GM12875 (cell line): ENCODE results near the gene PMM1.

Experiments used
- H3K4me3 ChIP-seq: one replicate; pipeline ENCODE4 v1.5.1; 2011; ENCODE audit warnings: low read depth, low read length, control low read depth
- TF ChIP-seq, protein P1 (sequence below): IDR thresholded peaks from 2 replicates; pipeline ENCODE4 v1.5.1; 2011; ENCODE audit warnings: low read depth, mild to moderate bottlenecking, control low read depth, inconsistent platforms, low read length, moderate library complexity, borderline replicate concordance; ENCODE audit not compliant: insufficient read depth

The PMM1 gene

DNA sequence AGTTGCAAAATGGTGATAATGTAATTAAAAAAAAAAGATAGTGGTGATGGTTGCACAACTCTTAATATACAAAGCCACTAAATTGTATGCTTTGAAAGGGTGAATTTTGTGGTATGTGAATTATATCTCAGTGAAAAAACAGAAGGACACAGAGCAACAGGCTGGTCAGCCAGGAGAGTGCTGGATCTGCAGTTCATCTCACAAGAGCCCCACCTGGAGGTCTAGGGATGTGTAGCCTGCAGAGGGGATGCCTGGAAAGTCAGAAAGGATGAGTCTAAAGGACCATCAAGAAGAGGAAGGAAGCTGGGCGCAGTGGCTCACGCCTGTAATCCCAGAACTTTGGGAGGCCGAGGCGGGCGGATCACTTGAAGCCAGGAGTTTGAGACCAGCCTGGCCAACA is 54.4 kb downstream of the PMM1 start:
- H3K4me3 ChIP-seq, result no peak overlapping the region
- TF ChIP-seq, protein P1, sequence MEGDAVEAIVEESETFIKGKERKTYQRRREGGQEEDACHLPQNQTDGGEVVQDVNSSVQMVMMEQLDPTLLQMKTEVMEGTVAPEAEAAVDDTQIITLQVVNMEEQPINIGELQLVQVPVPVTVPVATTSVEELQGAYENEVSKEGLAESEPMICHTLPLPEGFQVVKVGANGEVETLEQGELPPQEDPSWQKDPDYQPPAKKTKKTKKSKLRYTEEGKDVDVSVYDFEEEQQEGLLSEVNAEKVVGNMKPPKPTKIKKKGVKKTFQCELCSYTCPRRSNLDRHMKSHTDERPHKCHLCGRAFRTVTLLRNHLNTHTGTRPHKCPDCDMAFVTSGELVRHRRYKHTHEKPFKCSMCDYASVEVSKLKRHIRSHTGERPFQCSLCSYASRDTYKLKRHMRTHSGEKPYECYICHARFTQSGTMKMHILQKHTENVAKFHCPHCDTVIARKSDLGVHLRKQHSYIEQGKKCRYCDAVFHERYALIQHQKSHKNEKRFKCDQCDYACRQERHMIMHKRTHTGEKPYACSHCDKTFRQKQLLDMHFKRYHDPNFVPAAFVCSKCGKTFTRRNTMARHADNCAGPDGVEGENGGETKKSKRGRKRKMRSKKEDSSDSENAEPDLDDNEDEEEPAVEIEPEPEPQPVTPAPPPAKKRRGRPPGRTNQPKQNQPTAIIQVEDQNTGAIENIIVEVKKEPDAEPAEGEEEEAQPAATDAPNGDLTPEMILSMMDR, result peak; percentile 13; the same call in 1 of the 2 replicates

DNA sequence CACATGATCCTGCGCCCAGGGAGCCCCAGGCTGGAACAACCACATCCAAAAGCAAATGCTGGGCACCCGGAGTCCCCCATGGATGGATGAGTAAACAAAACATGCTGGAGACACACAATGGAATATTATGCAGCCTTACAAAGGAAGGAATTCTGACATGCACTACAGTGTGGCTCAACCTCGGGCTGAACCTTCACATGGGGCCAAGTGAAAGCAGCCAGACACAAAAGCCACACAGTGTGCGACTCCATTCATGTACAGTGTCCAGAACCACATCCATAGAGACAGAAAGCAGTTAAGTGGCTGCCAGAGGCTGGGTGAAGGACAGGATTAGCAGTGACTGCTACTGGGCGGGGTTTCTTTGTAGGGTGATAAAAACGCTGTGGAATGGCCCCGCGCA is 55.4 kb downstream of the PMM1 start:
- TF ChIP-seq, protein P1, result no peak
- H3K4me3 ChIP-seq, result no peak overlapping the region

DNA sequence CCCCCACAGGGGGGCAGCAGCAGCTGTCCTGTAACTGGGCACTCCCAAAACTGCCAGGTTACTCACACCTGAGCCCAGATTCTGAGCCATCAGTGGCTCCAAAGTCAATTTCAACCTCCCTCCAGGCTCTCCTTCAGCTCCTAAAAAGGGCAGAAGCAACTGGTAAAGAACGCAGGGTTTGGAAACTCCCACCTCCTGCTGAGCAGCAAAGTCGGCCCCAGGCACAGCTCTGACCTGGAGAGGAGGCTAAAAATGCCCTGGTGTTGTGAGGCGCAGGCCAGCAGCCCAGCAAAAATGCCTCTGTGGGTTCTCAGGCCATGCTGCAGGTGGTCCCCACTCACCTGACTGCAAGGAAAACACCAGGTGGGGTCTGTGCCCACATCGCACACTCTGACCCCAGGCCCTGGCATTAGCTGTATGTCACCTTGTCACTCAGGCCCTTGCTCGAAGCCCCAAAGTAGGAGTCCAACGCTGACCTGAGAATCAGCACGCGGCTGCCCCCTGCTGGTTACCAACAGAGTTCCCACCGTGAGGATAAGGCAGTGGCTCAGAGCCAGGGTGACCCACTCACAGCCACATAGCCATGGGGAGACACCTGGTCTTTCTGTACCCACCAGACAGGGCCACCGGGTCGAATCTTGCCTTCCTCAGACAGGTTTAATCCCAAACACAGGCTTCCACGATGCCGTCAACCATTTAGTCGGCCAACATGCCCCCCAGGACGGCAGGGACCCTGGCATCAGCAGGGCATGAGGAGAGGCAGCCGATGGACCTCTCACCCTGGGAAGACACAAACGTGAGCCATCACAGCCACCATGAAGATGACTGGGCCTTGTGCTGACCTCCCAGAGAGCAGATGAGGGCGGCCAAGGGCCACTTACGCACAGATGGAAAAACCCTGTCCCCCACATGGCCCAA is 56.5 kb downstream of the PMM1 start:
- TF ChIP-seq, protein P1, result peak; percentile 89
- no peak overlapping the region for H3K4me3 ChIP-seq

DNA sequence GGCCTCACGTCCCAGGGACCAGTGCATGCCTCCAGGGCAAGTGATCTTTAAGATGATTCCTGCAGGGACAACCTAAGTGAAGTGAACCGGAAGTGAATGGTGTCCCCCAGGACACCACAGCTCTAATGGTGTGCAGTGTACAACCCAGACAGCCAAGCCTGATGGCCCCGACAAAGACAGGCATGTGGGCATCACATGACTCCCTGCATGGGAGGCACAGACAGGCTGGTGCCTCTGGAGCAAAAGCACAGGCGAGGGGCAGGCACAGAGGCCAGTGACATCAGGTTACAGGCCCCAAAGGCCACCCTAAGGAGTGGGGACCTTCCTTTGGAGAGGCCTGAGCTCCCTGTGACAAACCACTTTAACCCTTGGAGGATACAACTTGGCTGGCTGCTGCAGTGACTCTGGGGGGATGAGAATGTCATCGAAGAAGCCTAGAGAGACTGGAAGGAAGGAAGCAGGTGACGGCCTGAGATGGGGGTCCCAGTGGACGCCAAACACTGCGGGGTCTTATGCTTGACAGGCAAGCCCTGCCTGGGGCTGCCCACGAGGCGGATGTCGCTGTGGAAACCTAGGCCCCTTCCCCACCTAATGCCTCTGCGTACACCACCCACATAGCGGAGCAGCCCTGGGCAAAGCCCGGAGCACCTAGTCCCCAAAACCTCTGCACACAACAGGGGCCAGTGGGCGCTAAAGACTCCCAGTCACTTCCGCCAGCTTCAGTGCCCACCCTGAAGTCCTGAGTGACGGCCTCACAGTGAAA is 57.7 kb downstream of the PMM1 start:
- no peak overlapping the region for H3K4me3 ChIP-seq
- TF ChIP-seq, protein P1, result no peak

DNA sequence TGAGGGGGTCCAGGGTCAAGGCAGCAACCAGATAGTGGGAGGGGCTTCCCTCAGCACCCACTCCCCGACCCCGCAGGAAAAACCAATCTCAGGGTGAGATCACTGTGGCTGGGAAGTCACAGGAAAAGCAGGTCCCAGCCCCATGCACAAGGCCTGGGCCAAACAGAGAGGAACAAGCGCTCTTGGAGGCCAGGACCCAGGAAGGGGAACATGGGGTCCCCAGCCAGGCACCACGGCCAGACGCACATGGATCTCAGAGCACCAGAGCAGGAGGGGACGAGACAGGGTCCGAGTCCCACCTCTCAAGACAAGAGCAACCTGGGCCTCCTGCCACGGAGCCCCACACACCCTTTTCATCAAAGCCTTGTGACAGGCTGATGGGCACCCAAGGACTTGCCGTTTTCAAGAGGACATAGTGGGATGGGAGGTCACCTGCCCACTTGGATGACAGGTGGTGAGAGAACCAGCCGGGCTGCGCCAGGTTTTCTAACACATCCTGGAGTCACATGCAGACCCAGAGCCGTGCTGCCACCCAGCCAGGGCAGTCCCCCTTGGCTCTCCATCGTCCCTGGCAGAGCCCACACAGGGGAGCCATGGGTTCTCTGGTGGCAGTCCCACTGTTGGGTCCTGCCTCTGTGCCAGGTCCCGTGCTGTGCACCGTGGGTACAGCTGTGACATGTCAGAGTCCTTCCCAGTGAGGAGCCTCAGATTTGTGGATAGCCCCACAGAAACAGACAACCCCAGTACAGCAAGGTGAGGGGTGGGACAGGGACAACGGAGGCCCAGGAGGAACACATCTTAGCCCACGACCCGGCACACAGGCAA is 58.5 kb downstream of the PMM1 start:
- TF ChIP-seq, protein P1, result no peak
- H3K4me3 ChIP-seq, result no peak overlapping the region

DNA sequence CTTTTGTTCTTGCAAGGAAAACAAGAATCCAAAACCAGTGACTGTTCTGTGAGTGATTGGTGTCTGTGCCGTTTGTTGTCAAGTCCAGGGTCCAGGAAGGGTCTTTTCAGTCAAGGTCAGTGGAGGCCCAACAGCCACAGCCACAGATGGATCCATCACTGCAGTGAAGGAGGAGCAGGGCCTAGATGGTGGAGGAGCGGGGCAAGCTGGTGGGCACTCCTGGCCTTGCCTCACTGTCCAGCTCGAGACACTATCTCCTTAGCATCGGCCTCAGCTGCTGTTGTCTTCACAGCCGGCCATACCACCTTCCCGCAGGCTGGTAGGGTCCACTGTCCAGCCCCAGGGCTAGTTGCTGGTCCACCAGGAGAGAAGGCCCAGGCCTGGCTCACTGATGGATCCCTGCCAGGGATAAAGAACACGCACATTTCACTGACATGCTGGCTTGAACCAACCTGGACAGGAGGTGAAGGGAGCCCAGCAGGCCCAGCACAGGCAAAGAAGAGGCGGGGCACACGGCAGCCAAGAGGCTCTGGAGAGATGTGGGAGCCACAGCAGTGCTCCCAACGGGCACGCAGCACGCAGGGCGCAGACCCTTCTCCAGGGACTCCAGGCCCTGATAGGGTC is 60.6 kb downstream of the PMM1 start:
- H3K4me3 ChIP-seq, result no peak overlapping the region
- TF ChIP-seq, protein P1, result no peak
